Brain microvascular endothelial cell (primary cell): ENCODE measurements around the gene CIITA.

Experiments
- DNase-seq: peaks from one replicate; pipeline ENCODE4 v3.0.0-alpha.2; 2020
- H3K27ac ChIP-seq: fragments of 250-450 bp; sonication (Bioruptor Pico); 2 replicates; pipeline ENCODE4 v1.5.1; 2020; ENCODE audit warnings: mild to moderate bottlenecking, moderate library complexity
- H3K27me3 ChIP-seq: fragments of 250-450 bp; sonication (Bioruptor Pico); replicated peaks from 2 replicates; pipeline ENCODE4 v1.5.1; 2020; ENCODE audit warnings: mild to moderate bottlenecking
- H3K36me3 ChIP-seq: fragments of 250-450 bp; sonication (Bioruptor Pico); replicated peaks from 2 replicates; pipeline ENCODE4 v1.5.1; 2020; ENCODE audit warnings: mild to moderate bottlenecking
- H3K4me3 ChIP-seq: 2 replicates; pipeline ENCODE4 v1.5.1; 2011; ENCODE audit warnings: low read depth, mild to moderate bottlenecking, control low read depth, low read length, moderate library complexity
- in situ Hi-C: cut with HindIII; loops from 2 replicates; pipeline ENCODE4 v1.10.0; 2017; ENCODE audit warnings: low sequenced_read_pairs, low pct_ligation_motif_present
- TF ChIP-seq, protein P1 (sequence below): IDR thresholded peaks from 2 replicates; pipeline ENCODE4 v1.5.1; 2011; ENCODE audit warnings: low read depth, mild to moderate bottlenecking, moderate library complexity, low read length, control low read depth, inconsistent platforms; ENCODE audit errors: missing control alignments

The CIITA gene

DNA sequence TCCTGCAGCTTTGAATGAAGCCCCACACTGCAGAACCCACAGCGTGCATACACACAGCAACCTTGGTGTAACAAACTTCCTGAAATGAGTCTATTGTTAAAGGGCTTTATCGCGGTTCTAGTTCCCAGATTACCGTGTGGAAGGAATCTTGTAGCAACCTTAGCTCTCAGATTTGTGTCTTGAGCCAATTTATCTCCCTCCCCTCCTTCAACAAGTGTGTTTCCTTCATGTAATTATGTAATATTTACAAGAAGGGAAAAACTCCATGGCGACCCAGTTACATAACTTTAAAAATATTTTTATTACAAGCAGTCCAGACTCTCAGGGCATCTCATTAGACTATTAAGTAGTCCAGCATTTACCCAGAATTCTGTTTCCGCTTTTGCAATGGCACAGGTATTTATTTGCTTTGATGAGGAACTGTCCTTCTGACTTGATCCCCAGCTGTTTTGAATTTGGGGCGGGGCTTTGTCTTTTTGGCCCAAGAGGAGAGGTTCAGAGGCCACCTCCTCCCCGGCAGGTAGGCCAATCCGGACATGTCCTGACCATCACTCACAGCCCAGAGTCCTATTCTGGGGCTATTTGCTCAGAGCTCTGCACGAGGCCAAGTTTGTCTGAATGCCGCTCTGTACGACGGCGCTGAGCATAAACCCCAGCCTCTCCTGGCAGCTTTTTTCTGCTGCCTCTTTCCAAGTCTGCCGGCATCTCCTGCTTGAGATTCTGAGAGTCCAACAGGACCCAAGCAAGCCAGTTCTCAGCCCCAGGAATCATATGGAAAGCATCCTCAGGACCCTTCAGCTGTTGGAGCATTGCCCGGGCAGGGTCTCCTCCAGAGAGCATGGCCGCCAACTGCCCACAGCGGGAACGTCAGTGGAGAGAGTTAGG lies 103.0 kb downstream of the CIITA start:
- Histone ChIP-seq H3K27me3 (no peaks in the 10 kb centered on the region), H3K36me3 (peaks cover 5% of the 10 kb centered on the region), H3K27ac (no peak overlapping the region), H3K4me3 (no peak overlapping the region)
- TF ChIP-seq, protein P1, sequence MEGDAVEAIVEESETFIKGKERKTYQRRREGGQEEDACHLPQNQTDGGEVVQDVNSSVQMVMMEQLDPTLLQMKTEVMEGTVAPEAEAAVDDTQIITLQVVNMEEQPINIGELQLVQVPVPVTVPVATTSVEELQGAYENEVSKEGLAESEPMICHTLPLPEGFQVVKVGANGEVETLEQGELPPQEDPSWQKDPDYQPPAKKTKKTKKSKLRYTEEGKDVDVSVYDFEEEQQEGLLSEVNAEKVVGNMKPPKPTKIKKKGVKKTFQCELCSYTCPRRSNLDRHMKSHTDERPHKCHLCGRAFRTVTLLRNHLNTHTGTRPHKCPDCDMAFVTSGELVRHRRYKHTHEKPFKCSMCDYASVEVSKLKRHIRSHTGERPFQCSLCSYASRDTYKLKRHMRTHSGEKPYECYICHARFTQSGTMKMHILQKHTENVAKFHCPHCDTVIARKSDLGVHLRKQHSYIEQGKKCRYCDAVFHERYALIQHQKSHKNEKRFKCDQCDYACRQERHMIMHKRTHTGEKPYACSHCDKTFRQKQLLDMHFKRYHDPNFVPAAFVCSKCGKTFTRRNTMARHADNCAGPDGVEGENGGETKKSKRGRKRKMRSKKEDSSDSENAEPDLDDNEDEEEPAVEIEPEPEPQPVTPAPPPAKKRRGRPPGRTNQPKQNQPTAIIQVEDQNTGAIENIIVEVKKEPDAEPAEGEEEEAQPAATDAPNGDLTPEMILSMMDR, result no peak
- in situ Hi-C loops, result no loop called here
- no peak for DNase-seq

DNA sequence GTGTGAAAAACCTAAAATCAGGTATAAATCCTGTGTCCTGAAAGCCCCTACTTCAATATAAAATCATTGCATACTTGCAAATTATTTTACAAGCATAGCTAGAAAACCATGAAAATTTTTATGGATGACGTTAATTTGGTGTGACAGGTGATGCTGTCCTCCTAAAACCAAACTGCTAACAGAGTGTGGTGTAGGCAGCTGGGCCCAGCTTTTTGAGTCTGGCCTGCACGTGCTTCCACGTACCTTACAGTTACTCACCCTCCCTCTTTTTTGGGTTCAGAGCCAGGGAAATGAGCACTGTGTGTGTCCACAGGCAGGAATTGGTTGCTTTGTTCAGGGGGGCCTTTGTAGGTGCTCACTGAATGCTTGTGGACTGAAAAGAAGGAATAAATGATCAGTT lies 103.8 kb downstream of the CIITA start:
- in situ Hi-C loops, result no loop called here
- DNase-seq, result no peak
- TF ChIP-seq, protein P1, result no peak
- Histone ChIP-seq H3K27me3 (no peaks in the 10 kb centered on the region), H3K4me3 (no peak overlapping the region), H3K36me3 (peaks cover 5% of the 10 kb centered on the region), H3K27ac (no peak overlapping the region)

DNA sequence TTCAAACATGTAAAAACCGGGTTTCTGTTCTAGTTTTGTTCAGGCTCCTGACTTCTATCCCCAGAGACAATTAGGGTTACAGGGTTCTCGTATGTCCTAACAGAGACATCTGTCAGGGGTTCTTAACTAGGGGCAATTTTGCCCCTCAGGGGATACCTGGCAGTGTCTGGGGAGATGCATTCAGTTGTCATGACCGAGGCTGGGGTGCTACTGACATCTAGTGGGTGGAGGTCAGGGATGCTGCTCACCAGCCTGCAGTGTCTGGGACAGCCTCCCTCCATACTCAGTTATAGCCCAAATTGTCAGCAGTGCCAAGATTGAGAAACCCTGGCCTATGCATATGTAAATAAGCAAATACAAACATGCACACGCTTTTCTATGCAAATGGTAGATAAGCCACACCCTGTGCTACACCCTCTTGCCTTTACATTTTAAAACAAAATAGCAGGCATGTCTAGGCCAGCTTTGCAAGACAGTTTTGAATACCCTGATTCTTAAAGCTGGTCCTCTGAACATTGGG lies 104.8 kb downstream of the CIITA start:
- Histone ChIP-seq H3K27ac (no peak overlapping the region), H3K36me3 (peaks cover 5% of the 10 kb centered on the region), H3K27me3 (no peaks in the 10 kb centered on the region), H3K4me3 (no peak overlapping the region)
- in situ Hi-C loops, result no loop called here
- DNase-seq, result no peak
- TF ChIP-seq, protein P1, result peak; percentile 53

DNA sequence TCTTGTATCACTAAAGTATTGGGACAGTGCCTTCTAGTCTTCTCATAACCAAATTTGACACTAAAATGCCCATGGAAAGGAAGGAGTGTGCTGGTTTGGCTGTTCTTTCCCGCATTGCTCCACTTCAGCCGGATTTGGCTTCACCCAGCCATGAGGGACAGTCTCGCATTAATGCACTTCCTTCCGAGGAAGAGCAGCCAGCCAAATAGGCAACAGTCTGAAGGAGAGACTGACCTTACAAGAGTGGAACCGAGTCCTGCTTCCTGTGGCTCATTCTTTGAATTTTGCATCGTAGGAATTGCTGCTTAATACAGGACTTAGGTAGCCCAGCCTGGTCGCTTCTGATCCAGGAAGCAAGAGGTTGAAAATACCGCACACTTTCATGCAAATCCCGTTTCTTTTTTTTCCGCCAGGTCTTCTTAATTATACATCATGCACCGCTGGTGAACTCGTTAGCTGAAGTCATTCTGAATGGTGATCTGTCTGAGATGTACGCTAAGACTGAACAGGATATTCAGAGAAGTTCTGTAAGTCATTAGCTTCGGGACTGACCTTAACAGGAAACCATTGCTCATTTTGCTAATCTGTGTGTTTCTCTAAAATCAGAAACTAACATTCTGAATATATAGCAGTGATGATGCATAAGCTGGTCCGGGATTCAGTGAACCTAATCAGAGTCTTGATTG lies 105.6 kb downstream of the CIITA start:
- Histone ChIP-seq H3K27ac (no peak overlapping the region), H3K27me3 (no peaks in the 10 kb centered on the region), H3K36me3 (peaks cover 3% of the 10 kb centered on the region), H3K4me3 (no peak overlapping the region)
- DNase-seq, result no peak
- TF ChIP-seq, protein P1, result no peak
- in situ Hi-C loops, result no loop called here

DNA sequence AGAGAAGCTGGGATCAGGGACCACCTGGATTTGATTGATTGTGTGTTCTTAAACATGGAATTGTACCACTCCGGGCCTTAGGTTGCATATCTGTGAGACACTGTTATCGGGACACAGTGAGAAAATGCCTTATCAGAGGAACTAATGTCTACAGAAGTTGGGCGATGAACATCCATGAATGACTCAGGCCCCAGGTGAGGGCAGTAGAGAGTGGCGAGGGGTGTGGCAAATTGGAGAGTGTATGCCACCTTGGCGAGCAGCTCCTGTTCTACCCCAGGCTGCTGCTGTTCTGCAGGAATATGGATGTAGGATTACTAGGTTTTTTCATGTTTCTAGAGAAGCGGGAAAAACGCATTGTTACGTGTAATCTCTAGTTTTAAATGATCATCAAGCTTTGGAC lies 106.2 kb downstream of the CIITA start:
- peaks cover 3% of the 10 kb centered on the region for H3K36me3 ChIP-seq
- H3K27me3 ChIP-seq, result no peaks in the 10 kb centered on the region
- no peak for DNase-seq
- TF ChIP-seq, protein P1, result no peak
- in situ Hi-C loops, result no loop called here
- H3K27ac ChIP-seq, result no peak overlapping the region
- H3K4me3 ChIP-seq, result no peak overlapping the region
